Measurements from ENCODE around the gene EMC6.

EMC6 gene

GRCh38 chr17:3669085-3669347 lies 404 bp downstream of the EMC6 start:
- no peak for DNase-seq (ENCODE audit: low read depth, low spot score)
- Histone ChIP-seq H3K9ac (ENCODE audit: insufficient read length) (peak overlapping the region; percentile 97), H3K9me3 (ENCODE audit: low read depth, low read length) (no peaks in the 10 kb centered on the region), H3K36me3 (ENCODE audit: insufficient read depth, low read length) (peaks cover 6% of the 10 kb centered on the region; the same call in 1 of the 2 replicates), H3K4me3 (peak overlapping the region; percentile 99), H3K27ac (peak overlapping the region; percentile 79)
- no peak for TF ChIP-seq POLR2AphosphoS5 (IDR thresholded peaks at IDR 0.05; ENCODE audit: borderline replicate concordance, low read depth, low read length)

GRCh38 chr17:3669548-3669947 lies 936 bp downstream of the EMC6 start:
- no peak for DNase-seq (ENCODE audit: low read depth, low spot score)
- peak overlapping the region; percentile 79; the same call in 1 of the 2 replicates for H3K27ac ChIP-seq
- H3K4me3 ChIP-seq = peak overlapping the region; percentile 99
- H3K36me3 ChIP-seq (ENCODE audit: insufficient read depth, low read length) = peaks cover 3% of the 10 kb centered on the region; the same call in 1 of the 2 replicates
- H3K9me3 ChIP-seq (ENCODE audit: low read depth, low read length) = no peaks in the 10 kb centered on the region
- TF ChIP-seq POLR2AphosphoS5 (IDR thresholded peaks at IDR 0.05; ENCODE audit: borderline replicate concordance, low read depth, low read length) (no peak), FOXP2 (optimal IDR thresholded peaks at IDR 0.05; ENCODE audit: control extremely low read depth, extremely low read length, insufficient read depth) (no peak), EZH2 (IDR thresholded peaks at IDR 0.05) (no peak)
- peak overlapping the region; percentile 97 for H3K9ac ChIP-seq (ENCODE audit: insufficient read length)

- no peak for DNase-seq (ENCODE audit: low read depth, low spot score)
- Histone ChIP-seq H3K4me3 (no peak overlapping the region), H3K9ac (ENCODE audit: insufficient read length) (no peak overlapping the region), H3K36me3 (ENCODE audit: insufficient read depth, low read length) (no peaks in the 10 kb centered on the region), H3K27ac (no peak overlapping the region), H3K9me3 (ENCODE audit: low read depth, low read length) (no peaks in the 10 kb centered on the region)
- TF ChIP-seq POLR2AphosphoS5 (IDR thresholded peaks at IDR 0.05; ENCODE audit: borderline replicate concordance, low read depth, low read length) (no peak), EZH2 (IDR thresholded peaks at IDR 0.05) (no peak), FOXP2 (optimal IDR thresholded peaks at IDR 0.05; ENCODE audit: control extremely low read depth, extremely low read length, insufficient read depth) (no peak)
Measured at GRCh38 chr17:3672571-3672970, 4.0 kb downstream of the EMC6 start.

- no peaks in the 10 kb centered on the region for H3K36me3 ChIP-seq (ENCODE audit: insufficient read depth, low read length)
- DNase-seq (ENCODE audit: low read depth, low spot score) = no peak
- no peak overlapping the region for H3K27ac ChIP-seq
- H3K9me3 ChIP-seq (ENCODE audit: low read depth, low read length) = no peaks in the 10 kb centered on the region
- TF ChIP-seq FOXP2 (optimal IDR thresholded peaks at IDR 0.05; ENCODE audit: control extremely low read depth, extremely low read length, insufficient read depth) (no peak), POLR2AphosphoS5 (IDR thresholded peaks at IDR 0.05; ENCODE audit: borderline replicate concordance, low read depth, low read length) (no peak), EZH2 (IDR thresholded peaks at IDR 0.05) (no peak)
- H3K9ac ChIP-seq (ENCODE audit: insufficient read length) = no peak overlapping the region
- no peak overlapping the region for H3K4me3 ChIP-seq
Measured at GRCh38 chr17:3675886-3676285, 7.3 kb downstream of the EMC6 start.

- H3K27ac ChIP-seq = no peak overlapping the region
Measured at GRCh38 chr17:3678095-3678820, 9.6 kb downstream of the EMC6 start.

GRCh38 chr17:3678821-3679530 lies 10.4 kb downstream of the EMC6 start:
- Histone ChIP-seq H3K36me3 (ENCODE audit: insufficient read depth, low read length) (no peaks in the 10 kb centered on the region), H3K4me3 (no peak overlapping the region), H3K9ac (ENCODE audit: insufficient read length) (no peak overlapping the region), H3K9me3 (ENCODE audit: low read depth, low read length) (no peaks in the 10 kb centered on the region), H3K27ac (no peak overlapping the region)
- no peak for TF ChIP-seq FOXP2 (optimal IDR thresholded peaks at IDR 0.05; ENCODE audit: control extremely low read depth, extremely low read length, insufficient read depth)
- no peak for TF ChIP-seq POLR2AphosphoS5 (IDR thresholded peaks at IDR 0.05; ENCODE audit: borderline replicate concordance, low read depth, low read length)
- TF ChIP-seq EZH2 (IDR thresholded peaks at IDR 0.05) = no peak
- DNase-seq (ENCODE audit: low read depth, low spot score) = no peak

More at GRCh38 chr17:3678095-3678820, 9.6 kb downstream of the EMC6 start:
- Histone ChIP-seq H3K36me3 (ENCODE audit: insufficient read depth, low read length) (no peaks in the 10 kb centered on the region), H3K9me3 (ENCODE audit: low read depth, low read length) (no peaks in the 10 kb centered on the region), H3K4me3 (no peak overlapping the region), H3K9ac (ENCODE audit: insufficient read length) (no peak overlapping the region)
- no peak for DNase-seq (ENCODE audit: low read depth, low spot score)
- no peak for TF ChIP-seq POLR2AphosphoS5 (IDR thresholded peaks at IDR 0.05; ENCODE audit: borderline replicate concordance, low read depth, low read length)
- TF ChIP-seq EZH2 (IDR thresholded peaks at IDR 0.05) = no peak
- no peak for TF ChIP-seq FOXP2 (optimal IDR thresholded peaks at IDR 0.05; ENCODE audit: control extremely low read depth, extremely low read length, insufficient read depth)

GRCh38 chr17:3679531-3680126 lies 11.0 kb downstream of the EMC6 start:
- no peak overlapping the region for H3K9ac ChIP-seq (ENCODE audit: insufficient read length)
- H3K4me3 ChIP-seq = no peak overlapping the region
- no peak for DNase-seq (ENCODE audit: low read depth, low spot score)
- H3K9me3 ChIP-seq (ENCODE audit: low read depth, low read length) = no peaks in the 10 kb centered on the region
- H3K27ac ChIP-seq = no peak overlapping the region
- no peak for TF ChIP-seq FOXP2 (optimal IDR thresholded peaks at IDR 0.05; ENCODE audit: control extremely low read depth, extremely low read length, insufficient read depth)
- H3K36me3 ChIP-seq (ENCODE audit: insufficient read depth, low read length) = no peaks in the 10 kb centered on the region

GRCh38 chr17:3681057-3681456 lies 12.4 kb downstream of the EMC6 start:
- no peaks in the 10 kb centered on the region for H3K36me3 ChIP-seq (ENCODE audit: insufficient read depth, low read length)
- TF ChIP-seq POLR2AphosphoS5 (IDR thresholded peaks at IDR 0.05; ENCODE audit: borderline replicate concordance, low read depth, low read length) (no peak), FOXP2 (optimal IDR thresholded peaks at IDR 0.05; ENCODE audit: control extremely low read depth, extremely low read length, insufficient read depth) (no peak), EZH2 (IDR thresholded peaks at IDR 0.05) (no peak)

More at GRCh38 chr17:3681057-3681456, 12.4 kb downstream of the EMC6 start:
- no peak for DNase-seq (ENCODE audit: low read depth, low spot score)
- no peak overlapping the region for H3K27ac ChIP-seq
- H3K4me3 ChIP-seq = no peak overlapping the region
- H3K9me3 ChIP-seq (ENCODE audit: low read depth, low read length) = no peaks in the 10 kb centered on the region
- H3K9ac ChIP-seq (ENCODE audit: insufficient read length) = no peak overlapping the region
